HCT116 (cell line): Measurements from ENCODE around the gene TMEM271. TPM values are rescaled to one million over a fixed set of nuclear protein-coding genes. Genes with fewer than 3 reads are reported as not detected.
"Not testable (repeated sequence)": the region's sequence is repeated elsewhere in the genome, so short reads cannot be mapped to it uniquely, and the experiment has no call there.

Experiments used
- ATAC-seq: fragments of 200-7000 bp; cut with Tn5 transposase; 2 replicates; pipeline ENCODE4 v1.9.1; 2020; ENCODE audit warnings: mild to moderate bottlenecking, moderate library complexity
- BruUV-seq: library from RNA; stranded (reverse); fragments of 400-500 nt; replicated peaks from 2 replicates; lab custom pipeline; 2021; lab: Mats Ljungman, UMichigan
- CTCF ChIA-PET: fragments of 300-600 bp; sonication (Branson Sonifier 250); formaldehyde crosslinking; loops from one replicate; lab custom pipeline; 2021; ENCODE audit warnings: antibody characterized with exemption; lab: Charles Lee
- POLR2A ChIA-PET: fragments of 300-600, 350-600 bp; sonication (Branson Sonifier 250); formaldehyde crosslinking; loops from one replicate; lab custom pipeline; 2021; ENCODE audit warnings: antibody characterized with exemption; lab: Charles Lee
- RAD21 ChIA-PET, 2 experiments: fragments of 300-600 bp; sonication (Branson Sonifier 250); formaldehyde crosslinking; loops; one replicate each; lab custom pipeline; 2023; ENCODE audit warnings: low total read pairs in 2 of 2; ENCODE audit not compliant: uncharacterized antibody in 2 of 2, unreplicated experiment in 2 of 2, low non-redundant PET in 1 of 2; lab: Charles Lee
- DNase-seq: peaks from one replicate; pipeline ENCODE4 v3.0.0-alpha.2; 2010; ENCODE audit warnings: low read depth, low spot score
- H2AFZ ChIP-seq: fragments of 200-600 bp; shearing (Covaris generic), sonication (generic); 2 replicates; pipeline ENCODE4 v1.6.1; 2017; ENCODE audit warnings: low read depth, mixed run types, mixed read lengths, antibody characterized with exemption, low read length; ENCODE audit not compliant: poor library complexity, severe bottlenecking
- H3K27ac ChIP-seq: 2 replicates; pipeline ENCODE4 v1.5.1; 2012; ENCODE audit warnings: low read depth, low read length
- H3K27me3 ChIP-seq: fragments of 200-600 bp; sonication (generic); 2 replicates; pipeline ENCODE4 v1.6.1; 2016; ENCODE audit warnings: mixed run types, low read length, mixed read lengths; ENCODE audit not compliant: insufficient read depth
- H3K36me3 ChIP-seq, 2 experiments: fragments of 200-500 bp in 1 of 2; fragments of 200-600 bp in 1 of 2; sonication (Bioruptor generic) in 1 of 2; sonication (generic) in 1 of 2; 2 replicates each; pipeline versions ENCODE4 v1.5.1 to v1.6.1; 2014 to 2016; ENCODE audit warnings: low read length in 2 of 2, inconsistent platforms in 1 of 2, mixed read lengths in 1 of 2, mixed run types in 1 of 2; ENCODE audit not compliant: insufficient read depth in 2 of 2, control insufficient read depth in 1 of 2
- H3K4me1 ChIP-seq, 2 experiments: fragments of 200-600 bp in 1 of 2; sonication (generic) in 1 of 2; 2 replicates each; pipeline versions ENCODE4 v1.5.1 to v1.6.1; 2012 to 2017; ENCODE audit warnings: low read length in 2 of 2, inconsistent platforms in 1 of 2, mild to moderate bottlenecking in 1 of 2, mixed read lengths in 1 of 2, mixed run types in 1 of 2, moderate library complexity in 1 of 2; ENCODE audit not compliant: insufficient read depth in 2 of 2, control insufficient read depth in 1 of 2
- H3K4me2 ChIP-seq: fragments of 200-600 bp; sonication (generic); 2 replicates; pipeline ENCODE4 v1.6.1; 2017; ENCODE audit warnings: mixed run types, low read length, mixed read lengths
- H3K4me3 ChIP-seq, 2 experiments: fragments of 200-600 bp in 1 of 2; sonication (generic) in 1 of 2; replicated peaks in 1 of 2; 2 replicates each; pipeline ENCODE4 v1.5.1; 2011 to 2016; ENCODE audit warnings: low read length in 2 of 2, control low read depth in 1 of 2, low read depth in 1 of 2, mild to moderate bottlenecking in 1 of 2, mixed read lengths in 1 of 2, mixed run types in 1 of 2
- H3K79me2 ChIP-seq: fragments of 200-600 bp; sonication (generic); 2 replicates; pipeline ENCODE4 v1.6.1; 2017; ENCODE audit warnings: mild to moderate bottlenecking, mixed run types, low read length, moderate library complexity, mixed read lengths; ENCODE audit not compliant: insufficient read depth
- H3K9ac ChIP-seq: fragments of 200-600 bp; sonication (generic); 2 replicates; pipeline ENCODE4 v1.6.1; 2016; ENCODE audit warnings: low read length, mixed read lengths
- H3K9me2 ChIP-seq: fragments of 200-600 bp; sonication (generic), shearing (Covaris generic); 2 replicates; pipeline ENCODE4 v1.6.1; 2017; ENCODE audit warnings: mixed run types, mild to moderate bottlenecking, moderate library complexity; ENCODE audit not compliant: insufficient read depth
- H3K9me3 ChIP-seq, 2 experiments: fragments of 200-500 bp in 1 of 2; fragments of 200-600 bp in 1 of 2; sonication (Bioruptor generic) in 1 of 2; sonication (generic) in 1 of 2; 2 replicates each; pipeline ENCODE4 v1.6.1; 2014 to 2017; ENCODE audit warnings: low read length in 2 of 2, mixed read lengths in 2 of 2, inconsistent platforms in 1 of 2, low read depth in 1 of 2, mild to moderate bottlenecking in 1 of 2, mixed run types in 1 of 2, moderate library complexity in 1 of 2; ENCODE audit not compliant: control insufficient read depth in 1 of 2, insufficient read depth in 1 of 2
- H4K20me1 ChIP-seq: fragments of 200-600 bp; sonication (generic), shearing (Covaris generic); 2 replicates; pipeline ENCODE4 v1.6.1; 2017; ENCODE audit warnings: mixed run types, mild to moderate bottlenecking, moderate library complexity; ENCODE audit not compliant: insufficient read depth
- CBX3 ChIP-seq: IDR thresholded peaks from 2 replicates; pipeline ENCODE4 v1.6.1; 2012; ENCODE audit warnings: low read depth
- EZH2 ChIP-seq: fragments of 200-600 bp; sonication (generic); IDR thresholded peaks from 2 replicates; pipeline ENCODE4 v1.6.1; 2017; ENCODE audit warnings: antibody characterized with exemption, mixed run types
- SRF ChIP-seq: IDR thresholded peaks from 2 replicates; pipeline ENCODE4 v1.6.1; 2012; ENCODE audit warnings: low read depth
- TCF7L2 ChIP-seq: IDR thresholded peaks from 2 replicates; pipeline ENCODE4 v1.7.0; 2011; ENCODE audit warnings: borderline replicate concordance, inconsistent platforms; ENCODE audit not compliant: insufficient read depth, insufficient read length; ENCODE audit errors: extremely low read depth
- YY1 ChIP-seq: IDR thresholded peaks from 2 replicates; pipeline ENCODE4 v1.6.1; 2011; ENCODE audit warnings: low read length, low read depth, moderate library complexity, mild to moderate bottlenecking; ENCODE audit not compliant: insufficient replicate concordance; ENCODE audit errors: extremely low read depth
- intact Hi-C: fragments of 100-400 bp; cut with micrococcal nuclease; formaldehyde crosslinking; loops from 2 replicates; pipeline ENCODE4 v1.10.0; 2022
- total RNA-seq: library from RNA; stranded (reverse); gene quantifications from one replicate; pipeline ENCODE4 v1.2.1, GENCODE V29; 2021; ENCODE audit not compliant: unreplicated experiment
- TF ChIP-seq, protein P1 (sequence below): IDR thresholded peaks from 2 replicates; pipeline ENCODE4 v1.6.1; 2012; ENCODE audit warnings: low read depth

Gene TMEM271
- total RNA-seq, 1 experiment from 2014 or later: not detected

DNA sequence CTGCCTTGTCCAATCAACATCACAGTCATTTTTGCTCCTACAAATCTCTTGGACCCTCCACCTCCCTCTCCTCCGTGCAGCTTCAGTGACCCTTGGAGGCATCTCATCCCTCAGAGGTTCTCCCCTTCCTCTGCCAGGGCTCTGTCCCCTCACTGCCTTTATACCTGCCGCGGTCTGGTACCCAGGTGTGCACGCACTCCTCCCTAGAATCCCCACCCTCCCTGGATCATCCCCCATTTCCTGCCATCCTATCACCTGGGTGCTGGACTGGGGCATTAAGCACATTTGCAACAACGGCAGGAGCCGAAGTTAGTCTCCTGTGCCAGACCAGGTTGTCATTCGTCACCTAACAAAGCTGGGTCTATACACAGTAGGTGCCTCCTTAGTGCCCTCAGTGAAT, 10.1 kb downstream of the TMEM271 start (continued):
- TF ChIP-seq TCF7L2 (no peak), CBX3 (no peak), SRF (no peak), YY1 (no peak), EZH2 (no peak)
- TF ChIP-seq, protein P1, sequence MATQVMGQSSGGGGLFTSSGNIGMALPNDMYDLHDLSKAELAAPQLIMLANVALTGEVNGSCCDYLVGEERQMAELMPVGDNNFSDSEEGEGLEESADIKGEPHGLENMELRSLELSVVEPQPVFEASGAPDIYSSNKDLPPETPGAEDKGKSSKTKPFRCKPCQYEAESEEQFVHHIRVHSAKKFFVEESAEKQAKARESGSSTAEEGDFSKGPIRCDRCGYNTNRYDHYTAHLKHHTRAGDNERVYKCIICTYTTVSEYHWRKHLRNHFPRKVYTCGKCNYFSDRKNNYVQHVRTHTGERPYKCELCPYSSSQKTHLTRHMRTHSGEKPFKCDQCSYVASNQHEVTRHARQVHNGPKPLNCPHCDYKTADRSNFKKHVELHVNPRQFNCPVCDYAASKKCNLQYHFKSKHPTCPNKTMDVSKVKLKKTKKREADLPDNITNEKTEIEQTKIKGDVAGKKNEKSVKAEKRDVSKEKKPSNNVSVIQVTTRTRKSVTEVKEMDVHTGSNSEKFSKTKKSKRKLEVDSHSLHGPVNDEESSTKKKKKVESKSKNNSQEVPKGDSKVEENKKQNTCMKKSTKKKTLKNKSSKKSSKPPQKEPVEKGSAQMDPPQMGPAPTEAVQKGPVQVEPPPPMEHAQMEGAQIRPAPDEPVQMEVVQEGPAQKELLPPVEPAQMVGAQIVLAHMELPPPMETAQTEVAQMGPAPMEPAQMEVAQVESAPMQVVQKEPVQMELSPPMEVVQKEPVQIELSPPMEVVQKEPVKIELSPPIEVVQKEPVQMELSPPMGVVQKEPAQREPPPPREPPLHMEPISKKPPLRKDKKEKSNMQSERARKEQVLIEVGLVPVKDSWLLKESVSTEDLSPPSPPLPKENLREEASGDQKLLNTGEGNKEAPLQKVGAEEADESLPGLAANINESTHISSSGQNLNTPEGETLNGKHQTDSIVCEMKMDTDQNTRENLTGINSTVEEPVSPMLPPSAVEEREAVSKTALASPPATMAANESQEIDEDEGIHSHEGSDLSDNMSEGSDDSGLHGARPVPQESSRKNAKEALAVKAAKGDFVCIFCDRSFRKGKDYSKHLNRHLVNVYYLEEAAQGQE: no peak

DNA sequence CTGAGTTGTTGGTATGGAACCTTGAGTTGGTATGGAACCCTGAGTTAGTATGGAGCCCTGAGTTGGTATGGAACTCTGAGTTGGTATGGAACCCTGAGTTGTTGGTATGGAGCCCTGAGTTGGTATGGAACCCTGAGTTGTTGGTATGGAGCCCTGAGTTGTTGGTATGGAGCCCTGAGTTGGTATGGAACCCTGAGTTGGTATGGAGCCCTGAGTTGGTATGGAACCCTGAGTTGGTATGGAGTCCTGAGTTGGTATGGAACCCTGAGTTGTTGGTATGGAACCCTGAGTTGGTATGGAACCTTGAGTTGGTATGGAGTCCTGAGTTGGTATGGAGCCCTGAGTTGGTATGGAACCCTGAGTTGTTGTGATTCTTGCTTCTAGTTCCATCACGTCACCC, 10.5 kb downstream of the TMEM271 start:
- DNase-seq, H3K27ac ChIP-seq, H3K4me1 ChIP-seq, H4K20me1 ChIP-seq, H2AFZ ChIP-seq, BruUV-seq, H3K9me3 ChIP-seq, POLR2A ChIA-PET, intact Hi-C loops, H3K9me2 ChIP-seq, H3K79me2 ChIP-seq, H3K4me3 ChIP-seq, H3K4me2 ChIP-seq, CTCF ChIA-PET, H3K9ac ChIP-seq, H3K36me3 ChIP-seq, ATAC-seq, H3K27me3 ChIP-seq, RAD21 ChIA-PET: not testable (repeated sequence)

DNA sequence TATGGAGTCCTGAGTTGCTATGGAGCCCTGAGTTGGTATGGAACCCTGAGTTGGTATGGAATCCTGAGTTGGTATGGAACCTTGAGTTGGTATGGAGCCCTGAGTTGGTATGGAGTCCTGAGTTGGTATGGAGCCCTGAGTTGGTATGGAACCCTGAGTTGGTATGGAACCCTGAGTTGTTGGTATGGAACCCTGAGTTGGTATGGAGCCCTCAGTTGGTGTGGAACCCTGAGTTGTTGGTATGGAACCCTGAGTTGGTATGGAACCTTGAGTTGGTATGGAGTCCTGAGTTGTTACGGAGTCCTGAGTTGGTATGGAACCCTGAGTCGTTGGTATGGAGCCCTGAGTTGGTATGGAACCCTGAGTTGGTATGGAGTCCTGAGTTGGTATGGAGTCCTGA, 13.6 kb downstream of the TMEM271 start:
- H3K79me2 ChIP-seq, H4K20me1 ChIP-seq, H3K27ac ChIP-seq, BruUV-seq, H3K4me1 ChIP-seq, ATAC-seq, POLR2A ChIA-PET, H3K36me3 ChIP-seq, H3K9ac ChIP-seq, H2AFZ ChIP-seq, H3K4me2 ChIP-seq, intact Hi-C loops, RAD21 ChIA-PET, DNase-seq, CTCF ChIA-PET, H3K9me3 ChIP-seq, H3K27me3 ChIP-seq, H3K4me3 ChIP-seq, H3K9me2 ChIP-seq: not testable (repeated sequence)
